ENCODE results near the gene DRAP1.
A peak's percentile ranks its signal among the peaks of the same experiment; 100 is the strongest.

The DRAP1 gene

GRCh38 chr11:65903715-65904114, 15.5 kb upstream of the DRAP1 start:
- DNase-seq (ENCODE audit: low read depth in 3 of 3, low spot score in 1 of 3), result no peak

GRCh38 chr11:65906602-65907001, 12.6 kb upstream of the DRAP1 start:
- DNase-seq (ENCODE audit: low read depth in 3 of 3, low spot score in 1 of 3), result no peak

- no peak for DNase-seq (ENCODE audit: low read depth in 3 of 3, low spot score in 1 of 3)
Measured at GRCh38 chr11:65907878-65908277, 11.3 kb upstream of the DRAP1 start.

- no peak for DNase-seq (ENCODE audit: low read depth in 3 of 3, low spot score in 1 of 3)
Measured at GRCh38 chr11:65911682-65912568, 7.3 kb upstream of the DRAP1 start.

- no peak for DNase-seq (ENCODE audit: low read depth in 3 of 3, low spot score in 1 of 3)
Measured at GRCh38 chr11:65912845-65913244, 6.4 kb upstream of the DRAP1 start.

GRCh38 chr11:65915101-65915820, 4.0 kb upstream of the DRAP1 start:
- no peak for DNase-seq (ENCODE audit: low read depth in 3 of 3, low spot score in 1 of 3)

GRCh38 chr11:65915821-65916251, 3.4 kb upstream of the DRAP1 start:
- no peak for DNase-seq (ENCODE audit: low read depth in 3 of 3, low spot score in 1 of 3)

- no peak for DNase-seq (ENCODE audit: low read depth in 3 of 3, low spot score in 1 of 3)
Measured at GRCh38 chr11:65916391-65916790, 2.8 kb upstream of the DRAP1 start.

GRCh38 chr11:65917077-65917433, 2.2 kb upstream of the DRAP1 start:
- no peak for DNase-seq (ENCODE audit: low read depth in 3 of 3, low spot score in 1 of 3)

GRCh38 chr11:65917434-65918210, 1.6 kb upstream of the DRAP1 start:
- DNase-seq (ENCODE audit: low read depth in 3 of 3, low spot score in 1 of 3), result no peak

- no peak for DNase-seq (ENCODE audit: low read depth in 3 of 3, low spot score in 1 of 3)
Measured at GRCh38 chr11:65918211-65919140, 750 bp upstream of the DRAP1 start, which contains the start of gene C11orf68. Gene C11orf68 (minus strand): TSS chr11:65919062. CDS start chr11:65919031, 31 bp downstream.

GRCh38 chr11:65919573-65920371, 546 bp downstream of the DRAP1 start:
- peak in 1 of 3 donors; percentile 40 for DNase-seq (ENCODE audit: low read depth in 3 of 3, low spot score in 1 of 3)

- no peak for DNase-seq (ENCODE audit: low read depth in 3 of 3, low spot score in 1 of 3)
Measured at GRCh38 chr11:65920372-65920802, 1.2 kb downstream of the DRAP1 start.

GRCh38 chr11:65921033-65921555, 1.9 kb downstream of the DRAP1 start:
- DNase-seq (ENCODE audit: low read depth in 3 of 3, low spot score in 1 of 3), result no peak

GRCh38 chr11:65921876-65922275, 2.6 kb downstream of the DRAP1 start:
- DNase-seq (ENCODE audit: low read depth in 3 of 3, low spot score in 1 of 3), result no peak

- no peak for DNase-seq (ENCODE audit: low read depth in 3 of 3, low spot score in 1 of 3)
Measured at GRCh38 chr11:65922565-65922964, 3.3 kb downstream of the DRAP1 start.

- no peak for DNase-seq (ENCODE audit: low read depth in 3 of 3, low spot score in 1 of 3)
Measured at GRCh38 chr11:65925397-65925796, 6.2 kb downstream of the DRAP1 start.

GRCh38 chr11:65927904-65928397, 8.7 kb downstream of the DRAP1 start:
- peak; percentile 40 to 52 (median 50) for DNase-seq (ENCODE audit: low read depth in 3 of 3, low spot score in 1 of 3)

- DNase-seq (ENCODE audit: low read depth in 3 of 3, low spot score in 1 of 3), result no peak
Measured at GRCh38 chr11:65928667-65929066, 9.4 kb downstream of the DRAP1 start.
